Smooth muscle cell (in vitro differentiated cells): ENCODE data around the gene MYH9. TPM values are rescaled to one million over a fixed set of nuclear protein-coding genes. Genes with fewer than 3 reads are reported as not detected.

ENCODE experiments used
- DNase-seq: peaks from one replicate; lab custom pipeline; 2025; ENCODE audit not compliant: unreplicated experiment; lab: John Stamatoyannopoulos, UW
- H2AFZ ChIP-seq: fragments of 200-600 bp; sonication (generic); 2 replicates; pipeline ENCODE4 v1.6.0; 2016; ENCODE audit warnings: antibody characterized with exemption, low read depth, mild to moderate bottlenecking
- H3F3A ChIP-seq: fragments of 200-600 bp; sonication (generic); 2 replicates; pipeline ENCODE4 v1.6.0; 2017; ENCODE audit warnings: antibody characterized with exemption, low read depth
- H3K27ac ChIP-seq: fragments of 200-600 bp; sonication (generic); 2 replicates; pipeline ENCODE4 v1.5.1; 2016; ENCODE audit warnings: low read depth, mild to moderate bottlenecking
- H3K27me3 ChIP-seq: fragments of 200-600 bp; sonication (generic); 2 replicates; pipeline ENCODE4 v1.6.1; 2016; ENCODE audit warnings: low read depth, mild to moderate bottlenecking
- H3K36me3 ChIP-seq: fragments of 200-600 bp; sonication (generic); 2 replicates; pipeline ENCODE4 v1.5.1; 2016; ENCODE audit warnings: low read depth
- H3K4me1 ChIP-seq: fragments of 200-600 bp; sonication (generic); 2 replicates; pipeline ENCODE4 v1.5.1; 2016; ENCODE audit warnings: low read depth
- H3K4me2 ChIP-seq: fragments of 200-600 bp; sonication (generic); 2 replicates; pipeline ENCODE4 v1.6.0; 2016; ENCODE audit warnings: mild to moderate bottlenecking
- H3K4me3 ChIP-seq: fragments of 200-600 bp; sonication (generic); 2 replicates; pipeline ENCODE4 v1.5.1; 2016; ENCODE audit warnings: mild to moderate bottlenecking
- H3K79me2 ChIP-seq: fragments of 200-600 bp; sonication (generic); 2 replicates; pipeline ENCODE4 v1.6.0; 2016; ENCODE audit warnings: low read depth, mild to moderate bottlenecking
- H3K9ac ChIP-seq: fragments of 200-600 bp; sonication (generic); 2 replicates; pipeline ENCODE4 v1.6.0; 2016; ENCODE audit warnings: low read depth
- H3K9me3 ChIP-seq: fragments of 200-600 bp; sonication (generic); replicated peaks from 2 replicates; pipeline ENCODE4 v1.5.1; 2016; ENCODE audit warnings: low read depth
- H4K20me1 ChIP-seq: fragments of 200-600 bp; sonication (generic); 2 replicates; pipeline ENCODE4 v1.6.0; 2016; ENCODE audit warnings: low read depth
- CTCF ChIP-seq: fragments of 200-600 bp; sonication (generic); IDR thresholded peaks from 2 replicates; pipeline ENCODE4 v1.5.1; 2017; ENCODE audit warnings: borderline replicate concordance, mild to moderate bottlenecking, antibody characterized with exemption; ENCODE audit not compliant: insufficient read depth, poor library complexity, severe bottlenecking
- WGBS: methylation state at CpG from one replicate; pipeline ENCODE4 v1.1.7; 2016; ENCODE audit warnings: low lambda C conversion rate; 5-methylcytosine and 5-hydroxymethylcytosine counted together
- polyA plus RNA-seq: library from polyadenylated mRNA; unstranded; fragments of >200 nt; fragmentation: Nextera tagmentation; extraction: Ambion mirVana; gene quantifications from 2 replicates; pipeline ENCODE4 v1.2.1, GENCODE V29; 2016
- total RNA-seq: library from RNA; depleted of rRNA; stranded (reverse); fragments of >200 nt; gene quantifications from 2 replicates; pipeline ENCODE4 v1.2.3, GENCODE V29; 2014

The MYH9 gene
- total and polyA plus RNA-seq, 2 experiments from 2014 or later = 350 to 361 TPM

GRCh38 chr22:36299295-36299694, 88.5 kb downstream of the MYH9 start:
- Histone ChIP-seq H3K9me3 (no peaks in the 10 kb centered on the region), H3K79me2 (peaks cover 59% of the 10 kb centered on the region), H3K36me3 (peaks cover 18% of the 10 kb centered on the region), H3K4me2 (no peak overlapping the region), H3F3A (peaks cover 58% of the 10 kb centered on the region), H4K20me1 (peaks cover 97% of the 10 kb centered on the region), H3K27ac (peak overlapping the region; percentile 0), H3K4me3 (no peak overlapping the region), H3K27me3 (no peaks in the 10 kb centered on the region), H3K9ac (no peak overlapping the region), H2AFZ (no peak overlapping the region), H3K4me1 (no peaks in the 10 kb centered on the region)
- DNase-seq = no peak
- WGBS = 91% methylated on average over 14 of the region's 14 CpGs
- no peak for TF ChIP-seq CTCF

- H3K9me3 ChIP-seq = no peaks in the 10 kb centered on the region
- H3K4me2 ChIP-seq = no peak overlapping the region
- H4K20me1 ChIP-seq = peaks cover 97% of the 10 kb centered on the region
- no peak overlapping the region for H3K9ac ChIP-seq
- peaks cover 53% of the 10 kb centered on the region for H3K79me2 ChIP-seq
- DNase-seq = no peak
- WGBS = 92% methylated on average over 9 of the region's 13 CpGs
- no peak overlapping the region for H2AFZ ChIP-seq
- no peak overlapping the region for H3K4me3 ChIP-seq
- H3K4me1 ChIP-seq = no peaks in the 10 kb centered on the region
- H3K27me3 ChIP-seq = no peaks in the 10 kb centered on the region
- H3F3A ChIP-seq = peaks cover 55% of the 10 kb centered on the region
- H3K36me3 ChIP-seq = peaks cover 18% of the 10 kb centered on the region
- TF ChIP-seq CTCF = no peak
- peak overlapping the region; percentile 0 for H3K27ac ChIP-seq
Measured at GRCh38 chr22:36298601-36299000, 89.2 kb downstream of the MYH9 start.

DNA sequence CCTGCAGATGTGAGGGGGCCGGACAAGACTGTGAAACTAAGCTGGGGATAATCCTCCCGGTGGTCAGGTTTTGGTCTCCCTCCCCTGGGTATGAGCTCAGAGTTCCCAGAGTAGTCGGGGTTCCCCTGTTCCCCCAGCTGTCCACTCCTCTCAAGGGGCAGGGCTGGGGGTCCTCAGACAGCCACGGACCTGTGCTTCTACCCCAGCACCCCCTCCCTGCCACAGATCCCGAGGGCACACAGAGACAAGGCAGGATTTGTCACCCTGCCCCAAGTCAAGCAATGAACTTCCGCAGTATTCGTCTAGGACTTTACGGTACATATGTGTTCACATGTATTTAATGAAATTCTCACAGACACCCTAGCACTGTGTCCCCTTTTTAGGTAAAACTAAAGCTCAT, 89.6 kb downstream of the MYH9 start:
- H3K4me2 ChIP-seq = no peak overlapping the region
- no peaks in the 10 kb centered on the region for H3K4me1 ChIP-seq
- H3K9ac ChIP-seq = no peak overlapping the region
- peaks cover 55% of the 10 kb centered on the region for H3K79me2 ChIP-seq
- peaks cover 99% of the 10 kb centered on the region for H4K20me1 ChIP-seq
- H3K27ac ChIP-seq = peak overlapping the region; percentile 0
- TF ChIP-seq CTCF = no peak
- H3F3A ChIP-seq = peaks cover 58% of the 10 kb centered on the region
- no peak overlapping the region for H3K4me3 ChIP-seq
- H3K36me3 ChIP-seq = peaks cover 22% of the 10 kb centered on the region
- WGBS = 89% methylated on average over 8 of the region's 8 CpGs
- no peak overlapping the region for H2AFZ ChIP-seq
- DNase-seq = no peak
- no peaks in the 10 kb centered on the region for H3K27me3 ChIP-seq
- no peaks in the 10 kb centered on the region for H3K9me3 ChIP-seq

- H3K36me3 ChIP-seq = peaks cover 27% of the 10 kb centered on the region
- no peak overlapping the region for H3K4me3 ChIP-seq
- H4K20me1 ChIP-seq = peaks cover 99% of the 10 kb centered on the region
- H3K9ac ChIP-seq = no peak overlapping the region
- DNase-seq = no peak
- no peak for TF ChIP-seq CTCF
- no peaks in the 10 kb centered on the region for H3K9me3 ChIP-seq
- H3K4me1 ChIP-seq = no peaks in the 10 kb centered on the region
- WGBS = 92% methylated on average over 19 of the region's 19 CpGs
- no peak overlapping the region for H2AFZ ChIP-seq
- peaks cover 57% of the 10 kb centered on the region for H3K79me2 ChIP-seq
- H3K27ac ChIP-seq = no peak overlapping the region
- H3K4me2 ChIP-seq = no peak overlapping the region
- H3K27me3 ChIP-seq = no peaks in the 10 kb centered on the region
- peaks cover 58% of the 10 kb centered on the region for H3F3A ChIP-seq
Measured at GRCh38 chr22:36297568-36297967, 90.2 kb downstream of the MYH9 start.
